Heart left ventricle (tissue), 16 donors: ENCODE measurements around the gene L3MBTL1. TPM values are rescaled to one million over a fixed set of nuclear protein-coding genes. Genes with fewer than 3 reads are reported as not detected.

ENCODE experiments used
- ATAC-seq, 4 donors: fragments of 200-7000 bp; cut with Tn5 transposase; one replicate each; pipeline ENCODE4 v1.9.1; 2020 to 2022; ENCODE audit warnings: moderate library complexity in 4 of 4, mild to moderate bottlenecking in 3 of 4, moderate number of reproducible peaks in 1 of 4
- DNase-seq, 5 donors: peaks; one replicate each; pipeline ENCODE4 v3.0.0-alpha.2; 2020
- H3K27ac ChIP-seq, 12 donors: fragments of 200-600 bp; sonication (generic) in 4 of 12; one replicate each; pipeline versions ENCODE4 v1.5.0 to v1.8.0; 2016 to 2022; ENCODE audit warnings: mild to moderate bottlenecking in 2 of 12
- H3K27me3 ChIP-seq, 9 donors: fragments of 200-600 bp; sonication (generic) in 2 of 9; one replicate each; pipeline versions ENCODE4 v1.5.1 to v1.8.0; 2016 to 2022; ENCODE audit warnings: mild to moderate bottlenecking in 3 of 9
- H3K36me3 ChIP-seq, 9 donors: fragments of 200-600 bp; sonication (generic) in 2 of 9; one replicate each; pipeline versions ENCODE4 v1.5.0 to v1.8.0; 2018 to 2022; ENCODE audit warnings: mild to moderate bottlenecking in 2 of 9
- H3K4me1 ChIP-seq, 12 donors: fragments of 200-600 bp; sonication (generic) in 4 of 12; one replicate each; pipeline versions ENCODE4 v1.5.0 to v1.8.0; 2016 to 2022; ENCODE audit warnings: mild to moderate bottlenecking in 3 of 12
- H3K4me3 ChIP-seq, 12 donors: fragments of 200-600 bp; sonication (generic) in 4 of 12; one replicate each; pipeline versions ENCODE4 v1.5.0 to v1.8.0; 2017 to 2022; ENCODE audit warnings: mild to moderate bottlenecking in 9 of 12, moderate library complexity in 4 of 12
- H3K9me3 ChIP-seq, 12 donors: fragments of 200-600 bp; sonication (generic) in 4 of 12; one replicate each; pipeline versions ENCODE4 v1.5.0 to v1.8.0; 2016 to 2022; ENCODE audit warnings: mild to moderate bottlenecking in 1 of 12
- CTCF ChIP-seq, 12 donors: fragments of 200-600 bp; sonication (generic) in 4 of 12; IDR thresholded peaks; one replicate each; pipeline versions ENCODE4 v1.5.0 to v1.8.0; 2018 to 2022; ENCODE audit warnings: antibody characterized with exemption in 12 of 12, mild to moderate bottlenecking in 5 of 12
- POLR2A ChIP-seq, 2 donors: fragments of 450-650 bp; IDR thresholded peaks; one replicate each; pipeline ENCODE4 v1.6.1; 2017; ENCODE audit warnings: antibody characterized with exemption in 2 of 2, mild to moderate bottlenecking in 2 of 2, moderate library complexity in 2 of 2
- WGBS, 4 donors: extraction: QIAGEN DNeasy Blood & Tissue Kit in 2 of 4; methylation state at CpG; one replicate each; pipeline versions ENCODE4 v1.1.5 to v1.1.7; 2013 to 2018; 5-methylcytosine and 5-hydroxymethylcytosine counted together
- intact Hi-C, 10 donors: fragments of 100-400 bp; cut with DNase I; formaldehyde crosslinking; loops; one replicate each; pipeline versions ENCODE4 v1.11.1 to v1.14.2; 2022
- polyA plus RNA-seq, 2 donors: library from polyadenylated mRNA; stranded (reverse); fragments of 200-250 nt; gene quantifications; one replicate each; pipeline ENCODE4 v1.2.3, GENCODE V29; 2013
- total RNA-seq, 9 donors: library from RNA; depleted of rRNA in 2 of 9; stranded (reverse); fragments of >200 nt in 2 of 9; fragmentation: NEBNext Ultra II Directional in 3 of 9; extraction: Animal tissue kit (Norgen Biotek cat#: 25700) in 3 of 9; gene quantifications; one replicate each; pipeline versions ENCODE4 v1.1.0 to v1.2.4, GENCODE V29; 2016 to 2023
- donor health status: ischemic (EF 13 %, LVEDD 7.1; RV severe dilation, severe dysfunction).
- donor health status: healthy with polysubstance abuse.
- donor health status: DM: no; HTN: yes; CAD: no.
- donor health status: DM: no; HTN: no; CAD: no.
- donor health status: ischemic (EF 25% LVEDD 6.9; RV normal size, moderate dysfunction).
- donor health status: ischemic (EF 25% LVEDD 5.7; RV mildly dilated, moderate dysfunction).
- donor health status: healthy.
- donor health status: DM: yes; HTN: yes; CAD: no.
- donor health status: ischemic (EF 35%, LVEDD 5.7; RV mildly dilated, moderate dysfunction).
- donor health status: nonischemic (EF 11% LVEDD 7.7; RV severe dilation, severe dysfunction).
- donor health status: DM: yes; HTN: yes; CAD: no.
- donor health status: PGD.
- donor health status: ischemic (EF 29% LVEDD 5.4; RV normal size, mild dysfunction).
- donor health status: nonischemic (EF 23%, LVEDD 6.1; RV moderate dilation, normal function).

The L3MBTL1 gene
- total and polyA plus RNA-seq, 11 donors, result 1.3 to 6.9 (median 3.8) TPM

GRCh38 chr20:43513372-43513930, 6.0 kb downstream of the L3MBTL1 start:
- no peak for DNase-seq
- H3K27me3 ChIP-seq, result peaks cover 0 to 3% (median 0%) of the 10 kb centered on the region in 9 donors
- peak overlapping the region in 8 of 12 donors; percentile 38 to 82 (median 62) for H3K27ac ChIP-seq
- intact Hi-C loops, result loop anchor here in 3 of 10 donors (5.0 to 10.0 kb wide), 2 partner anchors 56 to 59 kb away; partner anchors contain the start of gene SRSF6 (in 3 of the 3)
- no peaks in the 10 kb centered on the region for H3K36me3 ChIP-seq
- ATAC-seq, result no peak
- TF ChIP-seq CTCF (IDR thresholded peaks at IDR 0.05), result no peak
- no peak for TF ChIP-seq POLR2A (IDR thresholded peaks at IDR 0.05)
- WGBS, 4 donors, result 60 to 88% (median 63%) methylated on average over 8 to 10 of the region's 10 CpGs
- peak overlapping the region; percentile 14 to 84 (median 62) for H3K4me3 ChIP-seq
- peaks cover 0 to 23% (median 3%) of the 10 kb centered on the region in 12 donors for H3K4me1 ChIP-seq
- H3K9me3 ChIP-seq, result no peaks in the 10 kb centered on the region

GRCh38 chr20:43513931-43514647, 6.6 kb downstream of the L3MBTL1 start:
- TF ChIP-seq CTCF (IDR thresholded peaks at IDR 0.05) (peak in 7 of 12 donors; percentile 6 to 45 (median 14)), POLR2A (IDR thresholded peaks at IDR 0.05) (peak in 1 of 2 donors; percentile 59)
- Histone ChIP-seq H3K4me3 (peak overlapping the region; percentile 30 to 84 (median 62)), H3K4me1 (peaks cover 0 to 23% (median 3%) of the 10 kb centered on the region in 12 donors), H3K27ac (peak overlapping the region in 10 of 12 donors; percentile 2 to 82 (median 70)), H3K9me3 (no peaks in the 10 kb centered on the region), H3K27me3 (no peaks in the 10 kb centered on the region), H3K36me3 (no peaks in the 10 kb centered on the region)
- peak; percentile 95 to 99 (median 97) for DNase-seq
- intact Hi-C loops, result loop anchor here in 3 of 10 donors (5.0 to 10.0 kb wide), 2 partner anchors 57 to 59 kb away; partner anchors contain the start of gene SRSF6 (in 3 of the 3)
- peak; percentile 95 to 98 (median 96) for ATAC-seq
- WGBS, 4 donors, result 46 to 77% (median 58%) methylated on average over 24 to 39 of the region's 39 CpGs

- Histone ChIP-seq H3K4me1 (peaks cover 0 to 23% (median 3%) of the 10 kb centered on the region in 12 donors), H3K36me3 (no peaks in the 10 kb centered on the region), H3K4me3 (peak overlapping the region; percentile 30 to 84 (median 62)), H3K27ac (peak overlapping the region in 10 of 12 donors; percentile 2 to 82 (median 70)), H3K9me3 (peaks cover 0 to under 1% (median 0%) of the 10 kb centered on the region in 12 donors), H3K27me3 (no peaks in the 10 kb centered on the region)
- DNase-seq, result peak; percentile 29 to 69 (median 43)
- ATAC-seq, result peak in 3 of 4 donors; percentile 0 to 22 (median 4)
- WGBS, 4 donors, result 39 to 62% (median 47%) methylated on average over 22 to 27 of the region's 27 CpGs
- intact Hi-C loops, result loop anchor here in 3 of 10 donors (5.0 to 10.0 kb wide), 2 partner anchors 57 to 60 kb away; partner anchors contain the start of gene SRSF6 (in 3 of the 3)
- TF ChIP-seq CTCF (IDR thresholded peaks at IDR 0.05), result no peak
- TF ChIP-seq POLR2A (IDR thresholded peaks at IDR 0.05), result no peak
Observed at GRCh38 chr20:43514648-43514999, 7.1 kb downstream of the L3MBTL1 start.

- intact Hi-C loops, result loop anchor here in 1 of 10 donors (10.0 kb wide), 1 partner anchor 61 kb away; the partner anchor contains the start of gene SRSF6
- H3K36me3 ChIP-seq, result no peaks in the 10 kb centered on the region
- TF ChIP-seq CTCF (IDR thresholded peaks at IDR 0.05), result no peak
- no peak for TF ChIP-seq POLR2A (IDR thresholded peaks at IDR 0.05)
- H3K4me3 ChIP-seq, result peak overlapping the region in 1 of 12 donors; percentile 84
- H3K27me3 ChIP-seq, result no peaks in the 10 kb centered on the region
- DNase-seq (no peak), ATAC-seq (no peak)
- peaks cover 0 to 23% (median 3%) of the 10 kb centered on the region in 12 donors for H3K4me1 ChIP-seq
- no peak overlapping the region for H3K27ac ChIP-seq
- 75 to 80% (median 77%) methylated on average over 2 of the region's 2 CpGs for WGBS, 4 donors
- peaks cover 0 to 10% (median 0%) of the 10 kb centered on the region in 12 donors for H3K9me3 ChIP-seq
Observed at GRCh38 chr20:43515628-43516027, 8.1 kb downstream of the L3MBTL1 start.
